Fibroblast of skin of right biceps (primary cell): ENCODE data around the gene ANKH.

Experiments
- DNase-seq: peaks from one replicate; pipeline ENCODE4 v3.0.0-alpha.2; 2013

ANKH gene

DNA sequence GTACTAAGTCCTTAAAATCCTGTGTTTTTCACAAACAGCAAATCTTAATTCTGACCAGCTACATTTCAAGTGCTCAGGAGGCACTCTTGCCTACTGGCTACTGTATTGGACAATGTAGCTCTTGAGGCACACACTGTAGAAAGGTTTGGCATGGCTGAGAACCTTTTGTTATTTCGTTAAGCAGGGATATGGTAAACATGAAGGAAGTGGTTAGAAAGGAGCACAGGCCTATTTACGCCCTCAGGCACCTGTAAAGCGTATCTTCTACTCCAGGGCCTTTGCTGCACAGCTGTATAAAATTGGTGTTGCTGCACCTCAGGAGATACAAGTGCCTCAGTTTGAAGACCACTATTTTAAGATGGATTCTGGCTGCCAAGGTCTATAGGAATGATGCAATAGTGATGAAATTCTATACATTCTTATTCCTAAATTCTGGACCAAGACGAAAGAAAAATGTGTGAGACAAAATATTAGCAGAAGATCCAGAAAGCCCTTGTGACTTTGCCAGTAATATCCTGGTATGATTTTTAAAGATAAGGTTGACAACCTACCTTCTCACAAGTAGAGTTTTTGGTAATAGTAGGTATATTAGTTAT lies 216.3 kb downstream of the ANKH start:
- DNase-seq: no peak
